Measurements from ENCODE around the gene NUDT8. TPM values are rescaled to one million over a fixed set of nuclear protein-coding genes. Genes with fewer than 3 reads are reported as not detected.

The NUDT8 gene
- 8.7 to 14.8 TPM (median 11.6 TPM) in 5 replicates for total RNA-seq (2022; extraction: Qiagen RNA extraction; ENCODE audit: low read depth)

GRCh38 chr11:67629386-67630227, at the start of gene NUDT8:
TSS of gene NUDT8 (minus strand) at chr11:67629937. CDS start at chr11:67629911, 26 bp downstream.

GRCh38 chr11:67674442-67674871, 44.7 kb upstream of the NUDT8 start, which contains the start of gene ALDH3B2:
TSS of gene ALDH3B2 (minus strand) at chr11:67674623. CDS start at chr11:67666935, 7,688 bp downstream.

GRCh38 chr11:67639438-67639859, 9.7 kb upstream of the NUDT8 start, which contains the start of gene TBX10:
TSS of gene TBX10 (minus strand) at chr11:67639763. CDS start at chr11:67639472, 291 bp downstream.

GRCh38 chr11:67606492-67607295, 23.0 kb downstream of the NUDT8 start, which contains the start of gene NDUFV1:
TSS of gene NDUFV1 (plus strand) at chr11:67606936. CDS start at chr11:67607005, 69 bp downstream.

GRCh38 chr11:67583247-67584204, 46.2 kb downstream of the NUDT8 start, which contains the start of gene GSTP1:
TSS of gene GSTP1 (plus strand) at chr11:67583812. CDS start at chr11:67583844, 32 bp downstream.

Other genes with a start within 250 kb of the NUDT8 start
- gene RAD9A, start 238.0 kb downstream of the NUDT8 start, total RNA-seq (2022; extraction: Qiagen RNA extraction; ENCODE audit: low read depth), result 23.8 to 40.0 TPM (median 33.5 TPM) in 5 replicates
- 265 to 309 TPM (median 294 TPM) in 5 replicates for gene PPP1CA, start 228.1 kb downstream of the NUDT8 start, total RNA-seq (2022; extraction: Qiagen RNA extraction; ENCODE audit: low read depth)
- 0.07 to 0.12 TPM (median 0.07 TPM) in 3 of 5 replicates, not detected in the others for gene TBC1D10C, start 225.9 kb downstream of the NUDT8 start, total RNA-seq (2022; extraction: Qiagen RNA extraction; ENCODE audit: low read depth)
- 0.14 to 0.53 TPM (median 0.18 TPM) in 5 replicates for gene CARNS1, start 214.3 kb downstream of the NUDT8 start, total RNA-seq (2022; extraction: Qiagen RNA extraction; ENCODE audit: low read depth)
- gene RPS6KB2, start 201.4 kb downstream of the NUDT8 start, total RNA-seq (2022; extraction: Qiagen RNA extraction; ENCODE audit: low read depth), result 44.4 to 52.3 TPM (median 44.9 TPM) in 5 replicates
- 0.22 to 0.36 TPM (median 0.30 TPM) in 5 replicates for gene PTPRCAP, start 192.3 kb downstream of the NUDT8 start, total RNA-seq (2022; extraction: Qiagen RNA extraction; ENCODE audit: low read depth)
- 53.5 to 63.8 TPM (median 58.1 TPM) in 5 replicates for gene CORO1B, start 186.5 kb downstream of the NUDT8 start, total RNA-seq (2022; extraction: Qiagen RNA extraction; ENCODE audit: low read depth)
- gene GPR152, start 177.2 kb downstream of the NUDT8 start, total RNA-seq (2022; extraction: Qiagen RNA extraction; ENCODE audit: low read depth), result 0.06 TPM in 1 of 5 replicates, not detected in the others
- gene CABP4, start 174.6 kb downstream of the NUDT8 start, total RNA-seq (2022; extraction: Qiagen RNA extraction; ENCODE audit: low read depth), result not detected in 5 replicates
- 49.3 to 60.6 TPM (median 56.9 TPM) in 5 replicates for gene TMEM134, start 160.7 kb downstream of the NUDT8 start, total RNA-seq (2022; extraction: Qiagen RNA extraction; ENCODE audit: low read depth)
- gene AIP, start 146.9 kb downstream of the NUDT8 start, total RNA-seq (2022; extraction: Qiagen RNA extraction; ENCODE audit: low read depth), result 45.8 to 54.0 TPM (median 47.4 TPM) in 5 replicates
- 45.3 to 66.7 TPM (median 53.3 TPM) in 5 replicates for gene PITPNM1, start 124.6 kb downstream of the NUDT8 start, total RNA-seq (2022; extraction: Qiagen RNA extraction; ENCODE audit: low read depth)
- gene CDK2AP2, start 121.8 kb downstream of the NUDT8 start, total RNA-seq (2022; extraction: Qiagen RNA extraction; ENCODE audit: low read depth), result 67.0 to 103 TPM (median 89.2 TPM) in 5 replicates
- not detected in 5 replicates for gene CABP2, start 106.5 kb downstream of the NUDT8 start, total RNA-seq (2022; extraction: Qiagen RNA extraction; ENCODE audit: low read depth)
- gene GSTP1, start 46.1 kb downstream of the NUDT8 start, total RNA-seq (2022; extraction: Qiagen RNA extraction; ENCODE audit: low read depth), result 1,469 to 1,648 TPM (median 1,554 TPM) in 5 replicates
- 133 to 157 TPM (median 149 TPM) in 5 replicates for gene NDUFV1, start 23.0 kb downstream of the NUDT8 start, total RNA-seq (2022; extraction: Qiagen RNA extraction; ENCODE audit: low read depth)
- gene TBX10, start 9.8 kb upstream of the NUDT8 start, total RNA-seq (2022; extraction: Qiagen RNA extraction; ENCODE audit: low read depth), result not detected in 5 replicates
- gene ACY3, start 20.8 kb upstream of the NUDT8 start, total RNA-seq (2022; extraction: Qiagen RNA extraction; ENCODE audit: low read depth), result 0.95 to 1.4 TPM (median 1.3 TPM) in 5 replicates
- gene ALDH3B2, start 44.7 kb upstream of the NUDT8 start, total RNA-seq (2022; extraction: Qiagen RNA extraction; ENCODE audit: low read depth), result not detected in 5 replicates

Measured in A549 treated with DMSO at 1 μM for 4 hours (cell line).